Coronary artery (tissue), 2 donors: ENCODE data around the gene KLF13.

Experiments used
- DNase-seq: peaks from one replicate; pipeline ENCODE4 v3.0.0-alpha.2; 2017; ENCODE audit warnings: low spot score
- H3K27ac ChIP-seq, 2 donors: fragments of 200-600 bp; sonication (generic); one replicate each; pipeline ENCODE4 v1.5.1; 2016 to 2019
- H3K4me3 ChIP-seq: fragments of 200-600 bp; sonication (generic); 2 replicates; pipeline ENCODE4 v1.5.1; 2016; ENCODE audit warnings: mild to moderate bottlenecking, moderate library complexity
- TF ChIP-seq, protein P1 (sequence below): fragments of 200-600 bp; sonication (generic); IDR thresholded peaks from one replicate; pipeline ENCODE4 v1.5.1; 2019; ENCODE audit warnings: antibody characterized with exemption

The KLF13 gene

GRCh38 chr15:31357148-31357547 lies 30.5 kb downstream of the KLF13 start:
- TF ChIP-seq, protein P1, sequence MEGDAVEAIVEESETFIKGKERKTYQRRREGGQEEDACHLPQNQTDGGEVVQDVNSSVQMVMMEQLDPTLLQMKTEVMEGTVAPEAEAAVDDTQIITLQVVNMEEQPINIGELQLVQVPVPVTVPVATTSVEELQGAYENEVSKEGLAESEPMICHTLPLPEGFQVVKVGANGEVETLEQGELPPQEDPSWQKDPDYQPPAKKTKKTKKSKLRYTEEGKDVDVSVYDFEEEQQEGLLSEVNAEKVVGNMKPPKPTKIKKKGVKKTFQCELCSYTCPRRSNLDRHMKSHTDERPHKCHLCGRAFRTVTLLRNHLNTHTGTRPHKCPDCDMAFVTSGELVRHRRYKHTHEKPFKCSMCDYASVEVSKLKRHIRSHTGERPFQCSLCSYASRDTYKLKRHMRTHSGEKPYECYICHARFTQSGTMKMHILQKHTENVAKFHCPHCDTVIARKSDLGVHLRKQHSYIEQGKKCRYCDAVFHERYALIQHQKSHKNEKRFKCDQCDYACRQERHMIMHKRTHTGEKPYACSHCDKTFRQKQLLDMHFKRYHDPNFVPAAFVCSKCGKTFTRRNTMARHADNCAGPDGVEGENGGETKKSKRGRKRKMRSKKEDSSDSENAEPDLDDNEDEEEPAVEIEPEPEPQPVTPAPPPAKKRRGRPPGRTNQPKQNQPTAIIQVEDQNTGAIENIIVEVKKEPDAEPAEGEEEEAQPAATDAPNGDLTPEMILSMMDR = no peak
- no peak for DNase-seq
- peak overlapping the region in 1 of 2 donors; percentile 24 for H3K27ac ChIP-seq

GRCh38 chr15:31358163-31358562 lies 31.5 kb downstream of the KLF13 start:
- TF ChIP-seq, protein P1 = no peak

More at GRCh38 chr15:31357148-31357547, 30.5 kb downstream of the KLF13 start:
- H3K4me3 ChIP-seq = no peak overlapping the region

GRCh38 chr15:31358957-31359701 lies 32.5 kb downstream of the KLF13 start:
- Histone ChIP-seq H3K4me3 (no peak overlapping the region), H3K27ac (peak overlapping the region in 1 of 2 donors; percentile 18)
- TF ChIP-seq, protein P1 = no peak
- no peak for DNase-seq

More at GRCh38 chr15:31358163-31358562, 31.5 kb downstream of the KLF13 start:
- Histone ChIP-seq H3K27ac (no peak overlapping the region), H3K4me3 (no peak overlapping the region)
- no peak for DNase-seq

- H3K27ac ChIP-seq = peak overlapping the region; percentile 7 to 18
- H3K4me3 ChIP-seq = no peak overlapping the region
- DNase-seq = no peak
- TF ChIP-seq, protein P1 = no peak
Measured at GRCh38 chr15:31359702-31360111, 33.1 kb downstream of the KLF13 start.

DNA sequence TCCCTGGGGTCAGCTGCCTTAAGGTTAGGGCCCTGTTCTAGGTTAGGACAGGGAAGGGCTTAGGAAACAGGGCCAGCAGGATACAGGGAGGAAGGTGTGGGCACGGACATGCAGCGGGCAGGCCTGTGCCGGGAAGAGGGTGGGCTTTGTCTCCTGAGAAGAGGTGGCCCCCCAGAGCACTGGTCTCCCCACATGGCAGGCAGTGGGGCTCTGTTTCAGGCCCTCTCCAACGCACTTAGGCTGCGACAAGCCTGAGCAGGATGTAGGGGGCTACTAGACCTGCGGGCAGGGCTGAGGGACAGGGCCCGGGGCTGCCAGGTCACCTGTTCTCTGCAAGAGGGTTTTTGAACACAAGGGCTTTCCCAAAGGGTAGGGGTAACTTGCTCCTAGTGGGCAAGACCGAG lies 33.5 kb downstream of the KLF13 start:
- no peak overlapping the region for H3K4me3 ChIP-seq

DNA sequence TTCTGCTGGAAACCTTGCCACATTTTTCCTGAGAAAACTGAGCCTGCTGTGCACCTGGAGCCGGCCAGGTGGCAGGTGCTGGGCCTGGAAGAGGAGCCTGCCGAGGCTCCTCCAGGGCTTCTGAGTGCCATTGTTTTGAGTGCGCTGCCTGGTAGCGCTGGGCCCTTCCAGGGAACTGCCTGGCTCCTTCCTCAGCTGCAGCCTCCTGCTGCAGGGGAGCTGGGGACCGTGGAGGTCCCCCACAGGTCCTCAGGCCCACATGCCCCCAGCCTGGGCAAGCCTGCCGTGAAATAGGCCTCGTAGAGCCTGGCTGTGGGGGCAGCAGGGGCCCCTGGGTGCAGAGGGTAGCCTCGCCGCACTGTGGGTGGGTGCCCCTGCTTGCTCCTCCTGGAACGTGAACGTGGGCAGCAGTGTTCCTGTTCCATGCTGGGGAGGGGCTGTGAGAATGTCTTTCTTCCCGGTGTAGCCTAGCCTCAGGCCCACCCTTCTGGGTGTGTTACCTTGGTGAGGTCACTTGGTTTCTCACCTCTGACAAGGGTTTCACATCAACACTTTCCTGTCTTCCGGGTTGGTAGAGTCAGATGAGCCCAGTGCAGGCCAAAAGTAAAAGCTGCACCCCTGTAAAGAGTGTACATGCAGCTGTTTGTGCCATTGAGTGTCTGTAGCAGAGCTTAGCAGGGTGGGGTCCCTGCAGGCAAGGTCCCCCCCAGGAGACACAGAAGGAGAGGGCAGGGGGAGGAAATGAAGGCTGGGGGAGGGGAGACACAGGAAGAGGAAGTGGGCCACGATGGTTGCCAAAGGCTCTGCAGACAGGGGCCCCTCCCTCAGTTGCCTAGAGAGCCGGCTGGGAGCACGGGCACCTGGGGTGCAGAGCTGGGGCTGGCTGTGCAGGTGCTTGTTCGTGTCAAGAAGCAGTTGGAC lies 34.5 kb downstream of the KLF13 start:
- Histone ChIP-seq H3K4me3 (peak overlapping the region; percentile 30), H3K27ac (peak overlapping the region; percentile 42 to 70)
- no peak for DNase-seq
- TF ChIP-seq, protein P1 = no peak

More for the DNA sequence above, 33.5 kb downstream of the KLF13 start:
- no peak for DNase-seq
- TF ChIP-seq, protein P1 = no peak
- H3K27ac ChIP-seq = peak overlapping the region; percentile 7 to 18
